HepG2 (cell line): ENCODE results near the gene MAFF. TPM values are rescaled to one million over a fixed set of nuclear protein-coding genes. Genes with fewer than 3 reads are reported as not detected.

Experiments
- ATAC-seq: fragments of 200-7000 bp; cut with Tn5 transposase; 3 replicates; pipeline ENCODE4 v1.9.1; 2020; ENCODE audit warnings: mild to moderate bottlenecking, moderate library complexity
- BruUV-seq: library from RNA; stranded (reverse); fragments of 400-500 nt; replicated peaks from 2 replicates; lab custom pipeline; 2021; lab: Mats Ljungman, UMichigan
- CTCF ChIA-PET: fragments of 300-600 bp; formaldehyde crosslinking; extraction: SDS; loops from one replicate; lab custom pipeline; 2021; ENCODE audit warnings: low total read pairs, inconsistent platforms, low intra/inter-chr PET ratio; lab: Yijun Ruan, JAX
- POLR2A ChIA-PET: fragments of 350-600 bp; sonication (Branson Sonifier 250); formaldehyde crosslinking; loops from one replicate; lab custom pipeline; 2020; ENCODE audit warnings: antibody characterized with exemption, inconsistent platforms; lab: Yijun Ruan, JAX
- DNase-seq: peaks from one replicate; pipeline ENCODE4 v3.0.0-alpha.2; 2015; ENCODE audit warnings: low spot score
- FAIRE-seq: peaks from 3 replicates; lab custom pipeline; 2011; peaks lifted over from hg19 to GRCh38; lab: Jason Lieb, UNC
- H2AFZ ChIP-seq: one replicate; pipeline ENCODE4 v1.6.1; 2011; ENCODE audit warnings: low read length, inconsistent platforms
- H3K27ac ChIP-seq: fragments of 300-600 bp; 3 replicates; pipeline ENCODE4 v1.8.0; 2011; ENCODE audit warnings: mixed run types, mild to moderate bottlenecking, mixed read lengths, low read length, inconsistent platforms; ENCODE audit not compliant: insufficient read depth; ENCODE audit errors: extremely low read length
- H3K27me3 ChIP-seq, 2 experiments: fragments of 200-600 bp in 1 of 2; 2 replicates in 1 of 2; 3 replicates in 1 of 2; pipeline versions ENCODE4 v1.6.0 to v1.8.0; 2011; ENCODE audit warnings: low read length in 2 of 2, mild to moderate bottlenecking in 2 of 2, moderate library complexity in 2 of 2, inconsistent platforms in 1 of 2; ENCODE audit not compliant: insufficient read depth in 2 of 2, control insufficient read depth in 1 of 2
- H3K36me3 ChIP-seq, 2 experiments: fragments of 200-600 bp in 1 of 2; replicated peaks in 1 of 2; 2 replicates in 1 of 2; 3 replicates in 1 of 2; pipeline versions ENCODE4 v1.5.1 to v1.8.0; 2011; ENCODE audit warnings: low read length in 2 of 2, inconsistent platforms in 1 of 2; ENCODE audit not compliant: insufficient read depth in 2 of 2, control insufficient read depth in 1 of 2
- H3K4me1 ChIP-seq: 2 replicates; pipeline ENCODE4 v1.5.1; 2012; ENCODE audit warnings: low read length, inconsistent platforms; ENCODE audit not compliant: insufficient read depth
- H3K4me2 ChIP-seq: 2 replicates; pipeline ENCODE4 v1.6.0; 2011; ENCODE audit warnings: low read depth, low read length, inconsistent platforms
- H3K4me3 ChIP-seq, 3 experiments: fragments of 200-600 bp in 1 of 3; sonication (generic), shearing (Covaris generic) in 1 of 3; replicated peaks in 1 of 3; 2 replicates each; pipeline ENCODE4 v1.5.1; 2011 to 2016; ENCODE audit warnings: low read length in 3 of 3, inconsistent platforms in 2 of 3, low read depth in 2 of 3, mild to moderate bottlenecking in 2 of 3, control low read depth in 1 of 3, mixed read lengths in 1 of 3; ENCODE audit not compliant: insufficient read depth in 1 of 3
- H3K79me2 ChIP-seq: one replicate; pipeline ENCODE4 v1.6.1; 2011; ENCODE audit warnings: low read length, inconsistent platforms; ENCODE audit not compliant: insufficient read depth
- H3K9ac ChIP-seq: 2 replicates; pipeline ENCODE4 v1.6.0; 2011; ENCODE audit warnings: mild to moderate bottlenecking, low read depth, low read length, inconsistent platforms; ENCODE audit not compliant: insufficient read depth
- H3K9me3 ChIP-seq: 2 replicates; pipeline ENCODE4 v1.5.1; 2012; ENCODE audit warnings: mild to moderate bottlenecking, low read length
- H4K20me1 ChIP-seq: 2 replicates; pipeline ENCODE4 v1.6.0; 2011; ENCODE audit warnings: inconsistent platforms, mild to moderate bottlenecking, low read length, moderate library complexity; ENCODE audit not compliant: insufficient read depth
- PHB2 ChIP-seq: fragments of 450-650 bp; IDR thresholded peaks from 2 replicates; pipeline ENCODE4 v1.6.1; 2018; ENCODE audit not compliant: partially characterized antibody
- ZFP36L1 ChIP-seq: sonication (generic); formaldehyde crosslinking; IDR thresholded peaks from 2 replicates; pipeline ENCODE4 v1.8.0; 2022; ENCODE audit warnings: mild to moderate bottlenecking, missing genetic modification reagents, moderate library complexity
- ZNF180 ChIP-seq: sonication (generic); formaldehyde crosslinking; IDR thresholded peaks from 2 replicates; pipeline ENCODE4 v1.4.0; 2020; ENCODE audit warnings: low read depth, missing genetic modification reagents, borderline replicate concordance
- ZNF251 ChIP-seq: sonication (generic); formaldehyde crosslinking; IDR thresholded peaks from 2 replicates; pipeline ENCODE4 v1.9.0; 2021; ENCODE audit warnings: mild to moderate bottlenecking, missing genetic modification reagents
- ZNF3 ChIP-seq: IDR thresholded peaks from 2 replicates; pipeline ENCODE4 v1.7.0; 2017; ENCODE audit warnings: inconsistent platforms
- ZNF337 ChIP-seq: sonication (generic); formaldehyde crosslinking; IDR thresholded peaks from 2 replicates; pipeline ENCODE4 v1.5.1; 2020; ENCODE audit warnings: missing genetic modification reagents, low read depth, mild to moderate bottlenecking, borderline replicate concordance
- ZNF775 ChIP-seq: sonication (generic); formaldehyde crosslinking; IDR thresholded peaks from 2 replicates; pipeline ENCODE4 v1.4.0; 2020; ENCODE audit warnings: missing genetic modification reagents, mild to moderate bottlenecking, moderate library complexity, borderline replicate concordance
- WGBS: methylation state at CpG from one replicate; pipeline ENCODE4 v1.1.6; 2017; ENCODE audit warnings: low lambda C conversion rate; 5-methylcytosine and 5-hydroxymethylcytosine counted together
- in situ Hi-C: cut with HindIII; loops from 2 replicates; pipeline ENCODE4 v1.10.0; 2017; ENCODE audit warnings: low pct_unique_long_range_greater_than_20kb; ENCODE audit not compliant: extremely low pct_ligation_motif_present
- intact Hi-C: fragments of 100-400 bp; cut with micrococcal nuclease; formaldehyde crosslinking; loops from one replicate; pipeline ENCODE4 v1.10.0; 2022; ENCODE audit not compliant: unreplicated experiment
- polyA plus RNA-seq, 8 experiments: library from polyadenylated mRNA; depleted of rRNA in 3 of 8; stranded (reverse) in 7 of 8; unstranded in 1 of 8; fragments of >200 nt; fragmentation: Illumina TruSeq in 4 of 8; extraction: Trizol in 4 of 8; gene quantifications; 2 replicates each; pipeline versions ENCODE4 v1.2.1 to v1.2.3, GENCODE V29; 2011 to 2016; ENCODE audit warnings: low read depth in 4 of 8, missing spikeins in 1 of 8, mixed read lengths in 1 of 8; ENCODE audit not compliant: insufficient read depth in 1 of 8
- total RNA-seq, 5 experiments: library from RNA; depleted of rRNA; stranded (reverse); fragments of >200 nt; fragmentation: Illumina TruSeq; extraction: Trizol; gene quantifications; 2 replicates each; pipeline ENCODE4 v1.2.3, GENCODE V29; 2016; ENCODE audit warnings: low read depth in 1 of 5
- TF ChIP-seq, protein P1 (sequence below): sonication (generic); formaldehyde crosslinking; IDR thresholded peaks from 2 replicates; pipeline ENCODE4 v1.4.0; 2020; ENCODE audit warnings: missing genetic modification reagents; ENCODE audit errors: not compliant biosample characterization
- TF ChIP-seq, protein P2 (sequence below): sonication (generic); formaldehyde crosslinking; IDR thresholded peaks from 2 replicates; pipeline ENCODE4 v1.4.0; 2020; ENCODE audit warnings: mild to moderate bottlenecking, missing genetic modification reagents
- TF ChIP-seq, protein P3 (sequence below): IDR thresholded peaks from 2 replicates; pipeline ENCODE4 v1.6.1; 2016; ENCODE audit warnings: mild to moderate bottlenecking, missing biosample characterization, missing genetic modification reagents
- TF ChIP-seq, protein P4 (sequence below): sonication (generic); formaldehyde crosslinking; IDR thresholded peaks from 2 replicates; pipeline ENCODE4 v1.5.0; 2020; ENCODE audit warnings: missing genetic modification reagents
- TF ChIP-seq, protein P5 (sequence below): sonication (generic); formaldehyde crosslinking; IDR thresholded peaks from 2 replicates; pipeline ENCODE4 v1.5.0; 2020; ENCODE audit warnings: mild to moderate bottlenecking, missing genetic modification reagents, borderline replicate concordance

Gene MAFF
- total and polyA plus RNA-seq, 2 of the 13 experiments (the other 11 are each of a cell fraction or from before 2014, with no cell fraction given), result 5.4 to 14.3 TPM

DNA sequence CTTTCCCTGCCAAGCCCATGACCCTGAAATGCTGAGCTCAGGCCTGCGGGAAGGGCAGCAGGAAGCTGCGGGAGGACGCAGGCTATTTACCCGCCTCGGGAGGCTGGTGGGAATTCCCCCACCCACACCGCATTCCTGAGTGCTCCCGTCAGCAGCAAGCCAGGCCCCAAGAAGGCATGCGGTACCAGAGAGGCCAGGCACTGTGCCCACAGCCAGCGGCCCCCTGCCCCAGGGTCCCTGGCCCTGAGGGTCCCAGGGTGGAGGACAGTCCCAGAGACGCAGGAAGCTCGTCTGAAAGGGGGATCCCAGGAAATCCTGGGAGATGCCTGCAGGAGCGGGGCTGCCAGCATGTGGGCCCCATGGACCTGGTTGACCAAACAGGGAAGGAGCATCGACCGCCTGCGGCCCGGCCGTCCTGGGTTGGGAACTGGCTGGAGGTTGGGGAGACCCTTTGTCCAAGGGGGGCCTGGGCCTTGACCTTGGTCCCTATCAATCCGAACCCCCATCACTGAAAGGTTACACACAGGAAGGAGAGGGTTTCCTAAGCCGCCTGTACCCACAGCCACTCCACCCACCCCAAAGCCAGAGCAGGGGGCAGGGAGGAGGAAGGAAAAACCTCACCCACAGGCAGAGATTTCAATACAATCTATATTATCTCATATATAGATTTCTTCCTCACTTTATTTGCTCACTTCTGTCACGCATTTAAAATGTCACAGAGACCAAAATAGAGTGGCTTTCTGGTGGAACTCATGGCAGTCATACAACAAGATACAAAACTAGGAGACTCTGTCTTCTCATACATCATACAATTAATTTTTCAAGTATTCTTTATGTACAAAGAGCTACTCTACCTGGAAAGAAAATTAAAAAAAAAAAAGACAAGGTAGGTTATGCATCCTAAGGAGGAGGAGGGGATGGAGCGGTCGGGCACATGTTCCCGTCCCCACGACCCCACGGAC is 17.1 kb downstream of the MAFF start:
- Histone ChIP-seq H3K4me3 (peak overlapping the region in 1 of 3 experiments; percentile 43; a peak in 1 of 6 replicates), H3K27me3 (no peaks in the 10 kb centered on the region), H3K9ac (peak overlapping the region; percentile 54), H3K9me3 (no peaks in the 10 kb centered on the region), H3K79me2 (no peaks in the 10 kb centered on the region), H3K4me2 (peak overlapping the region; percentile 58), H4K20me1 (no peaks in the 10 kb centered on the region; the same call in 1 of the 2 replicates), H3K36me3 (peaks cover 1 to 17% of the 10 kb centered on the region in 2 experiments; a peak in 4 of 5 replicates), H3K4me1 (peaks cover 25% of the 10 kb centered on the region), H3K27ac (peak overlapping the region; percentile 65), H2AFZ (no peak overlapping the region)
- BruUV-seq, result TSS peak; percentile 49
- ChIA-PET POLR2A (interaction anchor here (0.6 to 3.0 kb wide), 11 partner anchors 9 to 201 kb away, joined by 3 to 22 read pairs (median 10); partner anchors contain the start of genes BAIAP2L2, MAFF and PLA2G6), CTCF (no interaction called here)
- peak; percentile 84 for ATAC-seq
- WGBS, result 70% methylated on average over 12 of the region's 25 CpGs
- intact Hi-C loops, result no loop called here
- in situ Hi-C loops, result no loop called here
- FAIRE-seq, result peak; percentile 58
- peak; percentile 76 for DNase-seq
- TF ChIP-seq, protein P1, sequence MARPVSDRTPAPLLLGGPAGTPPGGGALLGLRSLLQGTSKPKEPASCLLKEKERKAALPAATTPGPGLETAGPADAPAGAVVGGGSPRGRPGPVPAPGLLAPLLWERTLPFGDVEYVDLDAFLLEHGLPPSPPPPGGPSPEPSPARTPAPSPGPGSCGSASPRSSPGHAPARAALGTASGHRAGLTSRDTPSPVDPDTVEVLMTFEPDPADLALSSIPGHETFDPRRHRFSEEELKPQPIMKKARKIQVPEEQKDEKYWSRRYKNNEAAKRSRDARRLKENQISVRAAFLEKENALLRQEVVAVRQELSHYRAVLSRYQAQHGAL (CRISPR knock-in tag), result peak; percentile 85
- TF ChIP-seq ZNF180 (no peak), ZFP36L1 (CRISPR knock-in tag) (0 out of 2 replicates have a peak, but pooled peaks have one; percentile 19), PHB2 (no peak), ZNF3 (CRISPR knock-in tag) (no peak), ZNF337 (CRISPR knock-in tag) (no peak), ZNF775 (CRISPR knock-in tag) (no peak), ZNF251 (CRISPR knock-in tag) (no peak)
- TF ChIP-seq, protein P2, sequence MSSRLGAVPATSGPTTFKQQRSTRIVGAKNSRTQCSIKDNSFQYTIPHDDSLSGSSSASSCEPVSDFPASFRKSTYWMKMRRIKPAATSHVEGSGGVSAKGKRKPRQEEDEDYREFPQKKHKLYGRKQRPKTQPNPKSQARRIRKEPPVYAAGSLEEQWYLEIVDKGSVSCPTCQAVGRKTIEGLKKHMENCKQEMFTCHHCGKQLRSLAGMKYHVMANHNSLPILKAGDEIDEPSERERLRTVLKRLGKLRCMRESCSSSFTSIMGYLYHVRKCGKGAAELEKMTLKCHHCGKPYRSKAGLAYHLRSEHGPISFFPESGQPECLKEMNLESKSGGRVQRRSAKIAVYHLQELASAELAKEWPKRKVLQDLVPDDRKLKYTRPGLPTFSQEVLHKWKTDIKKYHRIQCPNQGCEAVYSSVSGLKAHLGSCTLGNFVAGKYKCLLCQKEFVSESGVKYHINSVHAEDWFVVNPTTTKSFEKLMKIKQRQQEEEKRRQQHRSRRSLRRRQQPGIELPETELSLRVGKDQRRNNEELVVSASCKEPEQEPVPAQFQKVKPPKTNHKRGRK, result no peak
- TF ChIP-seq, protein P3, sequence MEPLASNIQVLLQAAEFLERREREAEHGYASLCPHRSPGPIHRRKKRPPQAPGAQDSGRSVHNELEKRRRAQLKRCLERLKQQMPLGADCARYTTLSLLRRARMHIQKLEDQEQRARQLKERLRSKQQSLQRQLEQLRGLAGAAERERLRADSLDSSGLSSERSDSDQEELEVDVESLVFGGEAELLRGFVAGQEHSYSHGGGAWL (CRISPR knock-in tag), result peak; percentile 85
- TF ChIP-seq, protein P4, sequence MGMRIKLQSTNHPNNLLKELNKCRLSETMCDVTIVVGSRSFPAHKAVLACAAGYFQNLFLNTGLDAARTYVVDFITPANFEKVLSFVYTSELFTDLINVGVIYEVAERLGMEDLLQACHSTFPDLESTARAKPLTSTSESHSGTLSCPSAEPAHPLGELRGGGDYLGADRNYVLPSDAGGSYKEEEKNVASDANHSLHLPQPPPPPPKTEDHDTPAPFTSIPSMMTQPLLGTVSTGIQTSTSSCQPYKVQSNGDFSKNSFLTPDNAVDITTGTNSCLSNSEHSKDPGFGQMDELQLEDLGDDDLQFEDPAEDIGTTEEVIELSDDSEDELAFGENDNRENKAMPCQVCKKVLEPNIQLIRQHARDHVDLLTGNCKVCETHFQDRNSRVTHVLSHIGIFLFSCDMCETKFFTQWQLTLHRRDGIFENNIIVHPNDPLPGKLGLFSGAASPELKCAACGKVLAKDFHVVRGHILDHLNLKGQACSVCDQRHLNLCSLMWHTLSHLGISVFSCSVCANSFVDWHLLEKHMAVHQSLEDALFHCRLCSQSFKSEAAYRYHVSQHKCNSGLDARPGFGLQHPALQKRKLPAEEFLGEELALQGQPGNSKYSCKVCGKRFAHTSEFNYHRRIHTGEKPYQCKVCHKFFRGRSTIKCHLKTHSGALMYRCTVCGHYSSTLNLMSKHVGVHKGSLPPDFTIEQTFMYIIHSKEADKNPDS (CRISPR knock-in tag), result 0 out of 2 replicates have a peak, but pooled peaks have one; percentile 46
- TF ChIP-seq, protein P5, sequence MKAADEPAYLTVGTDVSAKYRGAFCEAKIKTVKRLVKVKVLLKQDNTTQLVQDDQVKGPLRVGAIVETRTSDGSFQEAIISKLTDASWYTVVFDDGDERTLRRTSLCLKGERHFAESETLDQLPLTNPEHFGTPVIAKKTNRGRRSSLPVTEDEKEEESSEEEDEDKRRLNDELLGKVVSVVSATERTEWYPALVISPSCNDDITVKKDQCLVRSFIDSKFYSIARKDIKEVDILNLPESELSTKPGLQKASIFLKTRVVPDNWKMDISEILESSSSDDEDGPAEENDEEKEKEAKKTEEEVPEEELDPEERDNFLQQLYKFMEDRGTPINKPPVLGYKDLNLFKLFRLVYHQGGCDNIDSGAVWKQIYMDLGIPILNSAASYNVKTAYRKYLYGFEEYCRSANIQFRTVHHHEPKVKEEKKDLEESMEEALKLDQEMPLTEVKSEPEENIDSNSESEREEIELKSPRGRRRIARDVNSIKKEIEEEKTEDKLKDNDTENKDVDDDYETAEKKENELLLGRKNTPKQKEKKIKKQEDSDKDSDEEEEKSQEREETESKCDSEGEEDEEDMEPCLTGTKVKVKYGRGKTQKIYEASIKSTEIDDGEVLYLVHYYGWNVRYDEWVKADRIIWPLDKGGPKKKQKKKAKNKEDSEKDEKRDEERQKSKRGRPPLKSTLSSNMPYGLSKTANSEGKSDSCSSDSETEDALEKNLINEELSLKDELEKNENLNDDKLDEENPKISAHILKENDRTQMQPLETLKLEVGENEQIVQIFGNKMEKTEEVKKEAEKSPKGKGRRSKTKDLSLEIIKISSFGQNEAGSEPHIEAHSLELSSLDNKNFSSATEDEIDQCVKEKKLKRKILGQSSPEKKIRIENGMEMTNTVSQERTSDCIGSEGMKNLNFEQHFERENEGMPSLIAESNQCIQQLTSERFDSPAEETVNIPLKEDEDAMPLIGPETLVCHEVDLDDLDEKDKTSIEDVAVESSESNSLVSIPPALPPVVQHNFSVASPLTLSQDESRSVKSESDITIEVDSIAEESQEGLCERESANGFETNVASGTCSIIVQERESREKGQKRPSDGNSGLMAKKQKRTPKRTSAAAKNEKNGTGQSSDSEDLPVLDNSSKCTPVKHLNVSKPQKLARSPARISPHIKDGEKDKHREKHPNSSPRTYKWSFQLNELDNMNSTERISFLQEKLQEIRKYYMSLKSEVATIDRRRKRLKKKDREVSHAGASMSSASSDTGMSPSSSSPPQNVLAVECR, result peak; percentile 69
